ENCODE results near the gene TMCO4.

GRCh38 chr1:19662313-19662712 is 137.4 kb downstream of the TMCO4 start:
- TF ChIP-seq, protein P1, sequence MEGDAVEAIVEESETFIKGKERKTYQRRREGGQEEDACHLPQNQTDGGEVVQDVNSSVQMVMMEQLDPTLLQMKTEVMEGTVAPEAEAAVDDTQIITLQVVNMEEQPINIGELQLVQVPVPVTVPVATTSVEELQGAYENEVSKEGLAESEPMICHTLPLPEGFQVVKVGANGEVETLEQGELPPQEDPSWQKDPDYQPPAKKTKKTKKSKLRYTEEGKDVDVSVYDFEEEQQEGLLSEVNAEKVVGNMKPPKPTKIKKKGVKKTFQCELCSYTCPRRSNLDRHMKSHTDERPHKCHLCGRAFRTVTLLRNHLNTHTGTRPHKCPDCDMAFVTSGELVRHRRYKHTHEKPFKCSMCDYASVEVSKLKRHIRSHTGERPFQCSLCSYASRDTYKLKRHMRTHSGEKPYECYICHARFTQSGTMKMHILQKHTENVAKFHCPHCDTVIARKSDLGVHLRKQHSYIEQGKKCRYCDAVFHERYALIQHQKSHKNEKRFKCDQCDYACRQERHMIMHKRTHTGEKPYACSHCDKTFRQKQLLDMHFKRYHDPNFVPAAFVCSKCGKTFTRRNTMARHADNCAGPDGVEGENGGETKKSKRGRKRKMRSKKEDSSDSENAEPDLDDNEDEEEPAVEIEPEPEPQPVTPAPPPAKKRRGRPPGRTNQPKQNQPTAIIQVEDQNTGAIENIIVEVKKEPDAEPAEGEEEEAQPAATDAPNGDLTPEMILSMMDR (conservative IDR thresholded peaks at IDR 0.05; ENCODE audit: low read depth, low read length) = no peak
- TF ChIP-seq EZH2 (IDR thresholded peaks at IDR 0.05; ENCODE audit: borderline replicate concordance, low read depth, low read length, poor library complexity, severe bottlenecking) = no peak

All from A673 (cell line).